Activated T-helper 2 cell treated with anti-CD3 and anti-CD28 coated beads, Interferon-gamma antibody, Interleukin-2, Interleukin-4, amounts not matched to agents 10 μg/mL and 5 μg/mL and 100 μg/mL, durations not matched to agents 14 hours and 24 hours and 36 hours (primary cell): ENCODE measurements around the gene BTBD3. TPM values are rescaled to one million over a fixed set of nuclear protein-coding genes. Genes with fewer than 3 reads are reported as not detected.

ENCODE experiments used
- DNase-seq: peaks from one replicate; pipeline ENCODE4 v3.0.0; 2021; ENCODE audit warnings: low spot score
- H3K27ac Mint-ChIP-seq: one replicate; pipeline ENCODE4 v1.8.0; 2021; ENCODE audit warnings: mixed read lengths
- H3K27me3 Mint-ChIP-seq: one replicate; pipeline ENCODE4 v1.8.0; 2021; ENCODE audit warnings: low read depth, mixed read lengths
- H3K36me3 Mint-ChIP-seq: one replicate; pipeline ENCODE4 v1.8.0; 2021; ENCODE audit warnings: low read depth, mixed read lengths
- H3K4me1 Mint-ChIP-seq: one replicate; pipeline ENCODE4 v1.8.0; 2021; ENCODE audit warnings: low read depth, mixed read lengths
- H3K4me3 Mint-ChIP-seq: one replicate; pipeline ENCODE4 v1.8.0; 2021; ENCODE audit warnings: low read depth, mild to moderate bottlenecking, moderate library complexity, mixed read lengths
- H3K9me3 Mint-ChIP-seq: one replicate; pipeline ENCODE4 v1.8.0; 2021; ENCODE audit warnings: mixed read lengths
- intact Hi-C: fragments of 100-400 bp; cut with micrococcal nuclease; formaldehyde crosslinking; loops from one replicate; pipeline ENCODE4 v1.15.1; 2023
- total RNA-seq: library from RNA; stranded (reverse); gene quantifications from 2 replicates; pipeline ENCODE4 v1.2.3, GENCODE V29; 2022

Gene BTBD3
- total RNA-seq, 1 donor from 2014 or later: 13.2 TPM

- intact Hi-C loops: no loop called here
- Mint-ChIP-seq H3K27me3 (no peaks in the 10 kb centered on the region), H3K27ac (no peak overlapping the region), H3K4me1 (peaks cover 2% of the 10 kb centered on the region), H3K36me3 (peaks cover 6% of the 10 kb centered on the region), H3K9me3 (no peaks in the 10 kb centered on the region), H3K4me3 (no peak overlapping the region)
- no peak for DNase-seq
These were observed 3.6 kb downstream of the BTBD3 start for GRCh38 chr20:11921321-11921720.

DNA sequence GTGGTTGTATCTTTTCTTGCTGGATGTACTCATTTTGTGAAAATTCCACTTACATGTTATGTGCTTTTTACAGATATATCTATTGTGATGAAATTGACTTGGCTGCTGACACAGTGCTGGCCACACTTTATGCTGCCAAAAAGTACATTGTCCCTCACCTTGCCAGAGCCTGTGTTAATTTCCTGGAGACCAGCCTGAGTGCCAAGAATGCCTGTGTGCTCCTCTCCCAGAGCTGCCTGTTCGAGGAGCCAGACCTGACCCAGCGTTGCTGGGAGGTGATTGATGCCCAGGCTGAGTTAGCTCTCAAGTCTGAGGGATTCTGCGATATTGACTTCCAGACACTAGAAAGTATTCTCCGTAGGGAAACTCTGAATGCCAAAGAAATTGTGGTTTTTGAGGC lies 4.9 kb downstream of the BTBD3 start:
- Mint-ChIP-seq H3K9me3 (no peaks in the 10 kb centered on the region), H3K4me1 (peaks cover 2% of the 10 kb centered on the region), H3K27ac (no peak overlapping the region), H3K27me3 (no peaks in the 10 kb centered on the region), H3K4me3 (no peak overlapping the region), H3K36me3 (peaks cover 6% of the 10 kb centered on the region)
- intact Hi-C loops: no loop called here
- DNase-seq: no peak

- H3K36me3 Mint-ChIP-seq: peaks cover 6% of the 10 kb centered on the region
- H3K27me3 Mint-ChIP-seq: no peaks in the 10 kb centered on the region
- no peak overlapping the region for H3K4me3 Mint-ChIP-seq
- intact Hi-C loops: no loop called here
- no peak for DNase-seq
- no peaks in the 10 kb centered on the region for H3K9me3 Mint-ChIP-seq
- H3K27ac Mint-ChIP-seq: no peak overlapping the region
- H3K4me1 Mint-ChIP-seq: no peaks in the 10 kb centered on the region
These were observed 7.2 kb downstream of the BTBD3 start for GRCh38 chr20:11924923-11925322.

DNA sequence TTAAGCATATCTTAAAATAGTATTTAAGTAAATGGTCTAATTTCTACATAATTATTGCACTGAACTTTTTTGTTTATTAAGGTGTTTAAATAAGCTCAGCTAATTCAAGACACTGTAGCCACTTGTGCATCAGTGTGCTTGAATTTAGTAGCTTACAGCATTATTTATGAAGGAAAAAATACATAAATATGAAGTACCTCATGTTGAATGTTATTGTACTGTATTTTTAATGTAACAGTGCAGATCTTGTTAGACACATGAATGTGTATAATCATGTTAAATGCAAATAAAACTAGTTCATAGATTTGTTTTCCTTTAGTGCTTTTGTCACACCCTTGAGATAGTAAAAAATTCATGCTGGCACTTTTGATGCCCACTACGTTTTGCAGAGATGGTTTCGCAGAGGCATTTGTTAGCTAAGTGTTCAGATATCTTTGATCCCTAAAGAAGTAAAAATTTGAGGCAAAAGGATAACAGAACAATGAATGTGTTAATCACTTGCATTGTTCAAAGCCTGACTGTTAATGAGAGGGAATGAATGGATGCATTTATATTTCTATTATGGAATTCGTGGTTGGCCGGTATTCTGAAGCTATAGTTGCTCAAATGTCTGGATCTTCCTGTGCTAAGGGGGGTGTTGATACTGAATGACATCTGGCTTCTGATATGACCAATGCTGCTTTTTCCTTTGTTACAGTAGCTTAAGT lies 8.8 kb downstream of the BTBD3 start:
- DNase-seq: no peak
- no peak overlapping the region for H3K4me3 Mint-ChIP-seq
- intact Hi-C loops: no loop called here
- H3K27ac Mint-ChIP-seq: no peak overlapping the region
- H3K27me3 Mint-ChIP-seq: no peaks in the 10 kb centered on the region
- no peaks in the 10 kb centered on the region for H3K4me1 Mint-ChIP-seq
- H3K9me3 Mint-ChIP-seq: no peaks in the 10 kb centered on the region
- H3K36me3 Mint-ChIP-seq: peaks cover 6% of the 10 kb centered on the region

- no peak for DNase-seq
- Mint-ChIP-seq H3K4me1 (no peaks in the 10 kb centered on the region), H3K27me3 (no peaks in the 10 kb centered on the region), H3K4me3 (no peak overlapping the region), H3K36me3 (no peaks in the 10 kb centered on the region), H3K27ac (no peak overlapping the region), H3K9me3 (no peaks in the 10 kb centered on the region)
- intact Hi-C loops: no loop called here
These were observed 12.3 kb downstream of the BTBD3 start for GRCh38 chr20:11929947-11930346.

GRCh38 chr20:11935212-11936154 lies 17.8 kb downstream of the BTBD3 start:
- Mint-ChIP-seq H3K9me3 (no peaks in the 10 kb centered on the region), H3K4me1 (no peaks in the 10 kb centered on the region), H3K27ac (no peak overlapping the region), H3K27me3 (no peaks in the 10 kb centered on the region), H3K4me3 (no peak overlapping the region), H3K36me3 (no peaks in the 10 kb centered on the region)
- intact Hi-C loops: no loop called here
- DNase-seq: no peak

GRCh38 chr20:11936157-11936556 lies 18.5 kb downstream of the BTBD3 start:
- intact Hi-C loops: no loop called here
- H3K9me3 Mint-ChIP-seq: no peaks in the 10 kb centered on the region

DNA sequence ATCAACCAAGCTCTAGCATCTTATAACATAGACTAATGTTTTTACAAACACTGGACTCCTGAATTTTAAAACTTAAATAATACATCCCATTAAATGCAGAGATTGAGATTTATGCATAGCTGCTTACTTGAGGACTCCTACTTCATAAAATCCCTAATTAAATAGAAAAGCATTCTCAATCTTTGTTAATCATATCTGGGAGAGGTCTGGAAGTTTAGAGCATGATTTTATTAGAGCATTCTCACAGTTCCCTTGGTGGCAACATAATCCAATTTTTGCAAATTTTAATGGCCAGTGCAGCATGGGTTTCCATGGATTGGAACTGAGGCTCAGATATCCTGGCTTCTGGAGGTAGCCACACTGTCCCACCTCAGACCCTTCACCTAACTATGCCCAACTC lies 19.5 kb downstream of the BTBD3 start:
- DNase-seq: no peak
- Mint-ChIP-seq H3K27ac (no peak overlapping the region), H3K4me3 (no peak overlapping the region), H3K27me3 (no peaks in the 10 kb centered on the region), H3K4me1 (no peaks in the 10 kb centered on the region), H3K36me3 (no peaks in the 10 kb centered on the region), H3K9me3 (no peaks in the 10 kb centered on the region)
- intact Hi-C loops: no loop called here

More at GRCh38 chr20:11936157-11936556, 18.5 kb downstream of the BTBD3 start:
- Mint-ChIP-seq H3K4me1 (no peaks in the 10 kb centered on the region), H3K27ac (no peak overlapping the region), H3K4me3 (no peak overlapping the region), H3K36me3 (no peaks in the 10 kb centered on the region), H3K27me3 (no peaks in the 10 kb centered on the region)
- no peak for DNase-seq

DNA sequence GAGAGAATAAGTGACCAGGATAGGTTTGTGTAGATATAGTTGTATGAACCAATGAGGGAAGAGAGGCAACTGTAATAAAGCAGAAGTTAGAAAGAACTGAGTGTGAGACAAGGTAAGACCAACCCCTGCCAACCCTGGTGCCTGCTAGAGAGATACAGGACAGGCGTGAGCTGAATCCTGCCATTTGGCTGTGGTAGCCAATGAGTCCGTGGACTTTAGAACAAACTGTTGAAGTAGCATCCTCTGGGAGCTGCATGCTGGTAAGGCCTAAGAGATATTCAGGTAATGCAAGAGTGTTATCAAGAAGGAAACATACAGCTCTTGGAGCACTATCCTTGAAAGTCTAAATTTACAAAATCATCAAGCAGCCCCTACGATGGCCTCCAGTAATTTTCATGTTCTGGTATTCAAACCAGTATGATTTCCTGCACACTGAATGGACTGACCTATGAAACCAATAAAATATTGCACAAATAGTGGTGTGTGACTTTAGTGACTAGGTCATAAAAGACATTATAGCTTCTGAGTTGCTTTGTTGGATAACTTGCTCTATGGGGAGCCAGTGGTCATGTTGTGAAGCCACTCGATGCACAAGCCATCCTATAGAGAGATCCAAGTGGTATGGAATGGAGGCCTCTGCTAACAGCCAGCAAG lies 24.0 kb downstream of the BTBD3 start:
- no peaks in the 10 kb centered on the region for H3K36me3 Mint-ChIP-seq
- no peak for DNase-seq
- no peak overlapping the region for H3K4me3 Mint-ChIP-seq
- intact Hi-C loops: no loop called here
- no peaks in the 10 kb centered on the region for H3K4me1 Mint-ChIP-seq
- no peak overlapping the region for H3K27ac Mint-ChIP-seq
- no peaks in the 10 kb centered on the region for H3K27me3 Mint-ChIP-seq
- H3K9me3 Mint-ChIP-seq: no peaks in the 10 kb centered on the region

DNA sequence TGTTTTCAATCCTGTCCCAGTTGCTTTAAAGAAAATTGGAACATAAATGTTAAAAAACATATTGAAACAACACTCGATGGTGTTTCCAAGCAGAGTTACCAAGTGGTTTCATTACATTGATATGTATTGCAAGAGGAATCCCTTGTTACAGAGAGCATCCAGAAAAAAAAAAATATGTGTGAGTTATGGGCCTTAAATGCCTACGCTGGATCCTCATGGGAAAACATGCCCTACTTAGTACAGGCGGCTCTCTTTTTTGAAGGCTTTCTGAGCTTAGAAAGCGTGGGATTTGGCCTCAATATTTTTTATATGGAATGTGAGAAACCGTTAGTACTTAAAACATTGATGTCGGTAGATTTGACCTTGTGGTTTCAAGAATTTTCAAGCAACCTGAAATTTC lies 26.1 kb downstream of the BTBD3 start:
- no peak overlapping the region for H3K27ac Mint-ChIP-seq
- DNase-seq: no peak
- H3K9me3 Mint-ChIP-seq: no peaks in the 10 kb centered on the region
- intact Hi-C loops: no loop called here
- H3K4me1 Mint-ChIP-seq: no peaks in the 10 kb centered on the region
- H3K36me3 Mint-ChIP-seq: no peaks in the 10 kb centered on the region
- H3K27me3 Mint-ChIP-seq: no peaks in the 10 kb centered on the region
- no peak overlapping the region for H3K4me3 Mint-ChIP-seq

GRCh38 chr20:11948806-11949205 lies 31.1 kb downstream of the BTBD3 start:
- Mint-ChIP-seq H3K27ac (no peak overlapping the region), H3K36me3 (no peaks in the 10 kb centered on the region), H3K9me3 (no peaks in the 10 kb centered on the region), H3K4me3 (no peak overlapping the region), H3K27me3 (no peaks in the 10 kb centered on the region), H3K4me1 (no peaks in the 10 kb centered on the region)
- intact Hi-C loops: no loop called here
- no peak for DNase-seq

GRCh38 chr20:11949711-11950110 lies 32.0 kb downstream of the BTBD3 start:
- no peak for DNase-seq
- peaks cover 2% of the 10 kb centered on the region for H3K9me3 Mint-ChIP-seq
- no peaks in the 10 kb centered on the region for H3K4me1 Mint-ChIP-seq
- intact Hi-C loops: no loop called here
- H3K4me3 Mint-ChIP-seq: no peak overlapping the region
- H3K36me3 Mint-ChIP-seq: no peaks in the 10 kb centered on the region
- no peaks in the 10 kb centered on the region for H3K27me3 Mint-ChIP-seq
- H3K27ac Mint-ChIP-seq: no peak overlapping the region

- intact Hi-C loops: no loop called here
- H3K4me3 Mint-ChIP-seq: no peak overlapping the region
- no peak overlapping the region for H3K27ac Mint-ChIP-seq
- no peak for DNase-seq
- no peaks in the 10 kb centered on the region for H3K4me1 Mint-ChIP-seq
- no peaks in the 10 kb centered on the region for H3K27me3 Mint-ChIP-seq
- H3K36me3 Mint-ChIP-seq: no peaks in the 10 kb centered on the region
- peaks cover 5% of the 10 kb centered on the region for H3K9me3 Mint-ChIP-seq
These were observed 34.0 kb downstream of the BTBD3 start for GRCh38 chr20:11951696-11952095.
